HG02943 (cell line): Measurements from ENCODE around the gene P2RY8.
A peak's percentile ranks its signal among the peaks of the same experiment; 100 is the strongest.
"Not testable (repeated sequence)": the region's sequence is repeated elsewhere in the genome, so short reads cannot be mapped to it uniquely, and the experiment has no call there.

Experiments
- ATAC-seq: cut with Tn5 transposase; IDR thresholded peaks from one replicate; pipeline ENCODE4 v1.9.1; 2021; ENCODE audit warnings: mild to moderate bottlenecking, low read depth, moderate library complexity; ENCODE audit not compliant: unreplicated experiment

Gene P2RY8

DNA sequence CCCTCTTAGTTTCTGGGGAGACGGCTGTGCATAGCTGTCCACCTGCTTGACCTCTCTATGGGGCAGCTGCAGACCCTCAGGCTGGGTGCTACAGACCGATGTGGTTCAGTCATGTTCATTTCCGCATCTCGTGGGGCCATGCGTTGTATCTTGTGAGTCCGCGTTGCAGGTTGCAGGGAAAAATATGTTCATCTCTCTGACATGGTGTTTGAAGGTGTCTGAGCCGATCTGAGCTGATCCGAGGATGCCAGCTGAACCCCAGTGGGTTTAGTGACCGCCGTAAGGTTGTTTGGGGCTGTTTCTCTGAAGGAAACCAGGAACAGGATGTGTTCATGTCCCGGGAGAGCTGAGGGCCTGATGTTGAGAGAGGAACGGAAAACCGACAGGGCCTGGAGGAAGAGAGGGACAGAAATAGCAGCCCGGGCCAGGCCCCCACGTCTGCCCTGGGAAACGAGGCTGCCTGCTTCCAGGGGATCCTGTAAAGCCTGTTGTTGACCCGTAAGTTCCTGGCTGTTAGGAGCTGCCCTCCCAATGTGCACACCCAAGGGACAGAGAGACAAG lies 9.8 kb upstream of the P2RY8 start:
- no peak for ATAC-seq

DNA sequence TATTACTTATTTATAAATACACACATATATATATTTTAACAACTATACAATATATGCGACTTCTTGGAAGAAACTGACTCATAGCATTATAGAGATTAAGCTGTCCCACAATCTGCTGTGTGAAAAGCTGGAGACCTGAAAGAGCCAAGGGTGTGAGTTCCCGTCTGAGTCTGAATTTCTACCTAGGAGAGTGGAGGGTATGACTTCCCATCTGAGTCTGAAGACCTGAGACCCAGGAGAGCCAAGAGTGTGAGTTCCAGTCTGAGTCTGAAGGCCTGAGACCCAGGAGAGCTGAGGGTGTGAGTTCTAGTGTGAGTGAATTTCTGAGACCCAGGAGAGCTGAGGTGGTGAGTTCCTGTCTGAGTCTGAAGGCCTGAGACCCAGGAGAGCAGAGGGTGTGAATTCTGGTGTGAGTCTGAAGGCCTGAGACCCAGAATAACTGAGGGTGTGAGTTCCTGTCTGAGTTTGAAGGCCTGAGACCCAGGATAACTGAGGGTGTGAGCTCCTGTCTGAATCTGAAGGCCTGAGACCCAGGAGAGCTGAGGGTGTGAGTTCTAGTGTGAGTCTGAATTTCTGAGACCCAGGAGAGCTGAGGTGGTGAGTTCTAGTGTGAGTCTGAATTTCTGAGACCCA lies 8.9 kb upstream of the P2RY8 start:
- ATAC-seq = no peak

DNA sequence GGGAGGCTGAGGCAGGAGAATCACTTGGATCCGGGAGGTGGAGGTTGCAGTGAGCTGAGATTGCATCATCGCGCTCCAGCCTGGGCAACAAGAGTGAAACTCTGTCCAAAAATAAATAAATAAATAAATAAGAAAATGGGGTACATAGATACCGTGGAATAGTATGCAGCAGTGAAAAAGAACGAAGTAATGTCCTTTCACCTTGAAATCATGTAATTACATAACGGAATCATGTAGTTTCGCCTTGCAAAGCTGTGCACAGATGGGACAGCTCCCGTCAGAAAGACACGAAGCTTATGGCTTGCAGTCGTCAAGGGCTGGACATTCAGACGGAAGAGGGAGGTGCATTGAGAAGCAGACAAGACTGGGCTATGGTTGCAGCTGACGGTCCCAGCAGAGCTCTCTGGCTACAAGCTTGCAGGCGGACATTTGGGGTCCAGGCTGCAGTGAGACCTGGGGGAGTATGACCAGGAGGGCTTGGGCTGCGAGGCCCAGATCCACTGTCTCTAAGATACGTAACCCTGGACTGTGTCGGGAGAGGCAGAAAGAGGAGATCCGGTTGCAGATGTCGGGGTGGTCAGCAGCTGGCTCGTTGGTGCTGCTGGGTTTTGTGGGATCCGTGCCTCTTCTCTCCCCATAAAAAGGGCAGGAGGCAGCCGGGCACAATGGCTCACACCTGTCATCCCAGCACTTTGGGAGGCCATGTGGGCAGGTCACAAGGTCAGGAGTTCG lies 6.2 kb upstream of the P2RY8 start:
- no peak for ATAC-seq

DNA sequence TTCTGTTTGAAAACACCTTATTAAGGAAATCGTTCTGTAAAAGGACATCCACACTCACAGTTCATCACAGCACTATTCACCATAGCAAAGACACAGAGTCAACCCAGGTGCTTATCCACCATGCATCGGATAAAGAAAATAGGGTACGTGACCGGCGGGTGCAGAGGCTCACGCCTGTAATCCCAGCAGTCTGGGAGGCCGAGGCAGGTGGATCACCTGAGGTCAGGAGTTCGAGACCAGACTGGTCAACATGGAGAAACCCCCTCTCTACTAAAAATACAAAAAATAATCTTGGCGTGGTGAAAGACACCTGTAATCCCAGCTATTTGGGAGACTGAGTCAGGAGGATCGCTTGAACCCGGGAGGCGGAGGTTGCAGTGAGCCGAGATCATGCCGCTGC lies 2.2 kb upstream of the P2RY8 start:
- not testable (repeated sequence) for ATAC-seq

DNA sequence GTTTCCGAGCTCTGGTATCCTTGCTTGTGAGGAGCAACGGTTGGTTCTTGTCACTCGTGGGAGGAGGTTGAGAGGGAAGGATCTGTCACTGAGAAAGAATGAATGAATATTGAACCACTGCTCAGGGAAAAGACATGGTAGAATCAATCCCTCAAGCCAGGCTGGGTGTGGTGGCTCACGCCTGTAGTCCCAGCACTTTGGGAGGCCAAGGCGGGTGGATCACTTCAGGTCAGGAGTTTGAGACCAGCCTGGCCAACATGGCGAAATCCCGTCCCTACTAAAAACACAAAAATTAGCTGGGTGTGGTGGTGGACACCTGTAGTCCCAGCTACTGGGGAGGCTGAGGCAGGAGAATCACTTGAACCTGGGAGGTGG lies 718 bp upstream of the P2RY8 start:
- not testable (repeated sequence) for ATAC-seq

DNA sequence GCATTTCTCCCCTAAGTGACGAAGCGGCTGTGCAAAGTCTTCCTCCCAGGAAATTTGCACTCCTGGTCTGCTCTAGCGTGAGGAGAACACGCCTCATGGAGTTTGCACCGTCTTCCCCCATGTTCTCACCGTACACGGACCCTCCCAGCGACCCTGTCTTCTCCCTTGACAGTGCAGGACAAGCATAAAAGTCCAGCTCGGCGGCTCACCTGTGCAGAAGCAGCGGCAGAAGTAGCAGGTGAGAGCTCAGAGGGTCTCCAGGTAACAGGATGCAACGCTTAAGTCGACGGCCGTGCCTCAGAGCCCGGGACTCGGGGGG lies 314 bp downstream of the P2RY8 start:
- ATAC-seq = peak; percentile 14

DNA sequence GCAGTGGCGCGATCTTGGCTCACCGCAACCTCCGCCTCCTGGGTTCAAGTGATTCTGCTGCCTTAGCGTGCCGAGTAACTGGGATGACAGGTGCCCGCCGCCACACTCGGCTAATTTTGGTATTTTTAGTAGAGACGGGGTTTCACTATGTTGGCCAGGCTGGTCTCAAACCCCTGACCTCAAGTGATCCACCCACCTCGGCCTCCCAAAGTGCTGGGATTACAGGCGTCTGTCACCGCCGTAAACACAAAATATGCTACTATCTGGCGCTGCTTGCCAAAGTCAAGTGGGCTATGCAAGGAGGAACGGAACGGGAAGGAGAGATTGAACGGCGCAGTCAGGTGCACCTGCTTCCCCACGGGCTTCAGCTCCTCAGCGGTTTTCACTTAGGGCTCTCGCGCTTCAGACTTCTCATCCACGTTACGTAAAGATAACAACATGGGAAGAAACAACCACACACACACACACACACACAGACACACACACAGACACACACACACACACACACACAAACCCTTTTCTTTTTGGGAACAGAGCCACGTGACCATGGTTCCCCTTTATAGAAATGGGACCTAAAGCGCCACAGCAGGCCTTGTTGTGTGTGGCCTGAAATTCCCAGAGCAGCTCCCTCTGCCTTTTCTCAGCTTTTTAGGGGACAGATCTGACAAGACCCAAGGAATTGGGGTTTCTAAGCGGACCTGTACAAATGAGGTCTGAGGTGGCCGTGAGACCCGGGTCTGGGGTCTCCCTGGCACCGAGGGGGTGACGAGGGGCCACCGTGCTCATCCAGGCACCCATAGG lies 1.5 kb downstream of the P2RY8 start:
- no peak for ATAC-seq

DNA sequence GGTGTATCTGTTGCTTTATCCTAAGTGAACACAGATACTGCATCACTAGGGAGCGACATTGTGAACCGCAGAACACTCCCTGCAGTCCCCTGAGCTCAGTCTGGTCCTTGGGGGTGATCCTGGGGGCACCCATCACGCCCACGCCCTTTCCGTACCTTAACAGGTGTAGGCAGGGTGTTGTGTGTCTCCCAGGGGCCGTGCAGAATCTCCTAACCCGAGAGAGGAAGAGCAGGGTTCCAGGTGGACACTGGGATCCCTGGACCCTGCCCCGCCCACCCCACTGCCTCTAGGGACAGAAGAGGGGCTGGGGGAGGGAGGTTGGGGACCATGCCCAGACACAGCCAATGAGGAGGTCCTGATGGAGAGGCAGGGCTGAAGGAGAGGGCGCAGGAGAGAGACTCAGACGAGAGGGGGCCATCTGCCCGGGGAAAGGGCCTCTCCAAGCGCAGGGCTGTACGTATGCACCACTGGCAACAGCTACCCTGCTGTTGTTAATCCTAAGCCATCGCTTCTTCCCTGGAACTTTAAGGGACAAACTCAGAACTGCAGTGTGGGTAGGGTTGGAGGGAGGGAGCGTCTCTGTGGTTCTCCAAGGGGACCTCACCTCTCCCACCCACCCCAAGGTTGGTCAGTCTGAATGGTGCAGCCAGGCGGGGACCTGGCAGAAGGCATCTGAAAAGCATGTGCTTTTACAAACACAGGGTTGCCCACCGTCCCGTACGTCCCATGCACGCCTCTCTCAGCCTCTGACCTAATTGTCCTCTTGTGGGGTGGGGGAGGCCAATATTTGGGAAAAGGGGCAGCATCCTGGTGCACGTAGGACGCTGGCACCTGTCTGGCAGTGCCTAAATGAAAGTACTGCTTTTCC lies 2.5 kb downstream of the P2RY8 start:
- no peak for ATAC-seq

DNA sequence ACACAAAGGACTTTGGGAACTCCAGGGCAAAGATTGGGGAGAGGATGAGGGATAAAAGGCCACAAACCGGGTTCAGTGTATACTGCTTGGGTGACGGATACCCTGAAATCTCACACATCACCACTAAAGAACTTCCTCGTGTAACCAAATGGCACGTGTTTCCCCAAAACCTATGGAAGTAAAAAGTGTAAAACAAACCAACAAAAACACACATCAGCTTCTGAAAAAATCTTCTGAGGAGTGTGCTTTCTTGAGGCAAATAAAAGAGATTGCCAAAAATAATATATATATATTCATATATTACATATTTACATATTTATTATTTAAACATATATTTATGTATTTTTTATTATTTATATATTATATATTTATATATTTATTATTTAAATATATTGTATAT lies 3.9 kb downstream of the P2RY8 start:
- no peak for ATAC-seq

DNA sequence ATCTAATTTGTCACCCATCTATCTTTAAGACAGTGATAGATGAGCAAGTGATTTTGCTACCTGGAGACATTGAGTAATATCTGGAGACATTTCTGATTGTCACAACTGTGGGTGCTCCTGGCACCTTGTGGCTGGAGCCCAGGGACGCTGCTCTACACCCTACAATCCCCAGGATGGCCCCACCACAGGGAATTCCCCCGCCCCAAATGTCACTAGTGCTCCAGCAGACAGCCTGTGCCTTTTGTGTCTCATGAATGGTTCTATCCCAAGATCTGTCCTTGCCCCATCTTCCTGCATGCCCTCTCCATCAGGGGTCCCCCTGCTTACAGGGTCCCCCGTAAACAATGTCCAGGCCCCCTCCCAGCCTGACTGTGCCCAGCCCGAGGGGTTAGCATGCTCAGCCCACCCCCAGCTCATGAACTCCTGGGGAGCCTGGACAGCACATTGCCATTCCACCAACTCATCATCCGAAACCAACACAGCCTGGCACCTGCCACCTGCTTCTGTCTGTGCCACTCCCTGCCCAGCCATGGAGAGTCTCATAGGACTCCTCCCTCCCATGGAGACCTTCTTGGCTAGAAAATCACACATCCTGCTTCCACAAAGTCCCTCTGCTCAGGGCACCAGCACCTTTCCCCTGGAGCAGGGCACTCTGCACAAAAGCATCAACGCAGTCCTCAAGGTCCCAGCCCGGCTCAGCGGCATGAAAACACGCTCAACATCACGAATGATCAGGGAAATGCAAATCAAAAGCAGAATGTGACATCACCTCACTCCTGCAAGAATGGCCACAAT lies 5.7 kb downstream of the P2RY8 start:
- no peak for ATAC-seq

DNA sequence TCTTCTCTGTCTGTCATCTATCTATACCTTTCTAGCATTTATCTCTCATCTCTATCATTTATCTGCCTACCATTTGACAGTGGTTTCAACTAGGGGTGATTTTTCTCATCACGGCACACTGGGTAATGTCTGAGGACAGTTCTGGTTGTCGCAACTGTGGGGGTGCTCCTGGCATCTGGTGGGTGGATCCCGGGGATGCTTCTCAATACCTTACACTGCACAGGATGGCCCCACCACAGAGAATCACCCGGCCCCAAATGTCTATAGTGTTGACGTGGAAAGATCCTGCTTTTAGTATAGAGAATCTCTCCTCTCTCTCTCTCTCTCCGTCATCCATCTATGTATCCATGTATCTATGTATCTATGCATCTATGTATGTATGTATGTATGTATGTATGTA lies 7.2 kb downstream of the P2RY8 start:
- ATAC-seq = no peak

DNA sequence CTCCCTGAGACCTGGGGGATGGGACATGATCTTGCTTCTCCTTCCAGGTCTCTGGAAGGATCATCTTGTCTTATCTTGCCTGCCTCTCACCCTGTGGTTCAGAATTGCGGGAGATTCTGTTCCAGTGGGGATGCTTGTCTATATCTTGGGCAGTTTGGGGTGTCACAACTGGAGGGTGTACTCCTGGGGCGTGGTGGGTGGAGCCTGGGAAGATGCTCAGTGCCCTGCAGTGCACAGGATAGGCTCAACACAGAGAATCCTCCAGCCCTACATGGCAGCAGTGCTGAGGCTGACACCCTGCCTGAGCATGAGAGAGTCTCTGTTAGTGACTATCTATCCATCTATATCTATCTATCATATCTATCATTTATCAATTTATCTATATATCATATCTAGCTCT lies 7.7 kb downstream of the P2RY8 start:
- ATAC-seq = no peak

DNA sequence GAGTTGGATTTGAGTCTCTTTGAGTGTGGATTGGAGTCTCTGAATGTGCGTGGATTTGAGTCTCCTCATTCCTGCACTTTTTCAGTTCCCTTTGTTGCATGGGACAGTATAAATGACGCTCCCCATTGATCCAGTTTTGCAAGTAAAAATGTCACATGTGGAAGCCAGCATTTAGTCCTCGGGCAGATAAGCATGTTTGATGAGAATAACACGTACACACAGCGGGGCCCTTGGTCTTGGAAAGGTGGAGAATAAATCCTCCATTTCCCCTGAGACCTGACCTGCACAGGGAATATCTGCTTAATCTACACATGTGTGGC lies 8.1 kb downstream of the P2RY8 start:
- ATAC-seq = no peak

DNA sequence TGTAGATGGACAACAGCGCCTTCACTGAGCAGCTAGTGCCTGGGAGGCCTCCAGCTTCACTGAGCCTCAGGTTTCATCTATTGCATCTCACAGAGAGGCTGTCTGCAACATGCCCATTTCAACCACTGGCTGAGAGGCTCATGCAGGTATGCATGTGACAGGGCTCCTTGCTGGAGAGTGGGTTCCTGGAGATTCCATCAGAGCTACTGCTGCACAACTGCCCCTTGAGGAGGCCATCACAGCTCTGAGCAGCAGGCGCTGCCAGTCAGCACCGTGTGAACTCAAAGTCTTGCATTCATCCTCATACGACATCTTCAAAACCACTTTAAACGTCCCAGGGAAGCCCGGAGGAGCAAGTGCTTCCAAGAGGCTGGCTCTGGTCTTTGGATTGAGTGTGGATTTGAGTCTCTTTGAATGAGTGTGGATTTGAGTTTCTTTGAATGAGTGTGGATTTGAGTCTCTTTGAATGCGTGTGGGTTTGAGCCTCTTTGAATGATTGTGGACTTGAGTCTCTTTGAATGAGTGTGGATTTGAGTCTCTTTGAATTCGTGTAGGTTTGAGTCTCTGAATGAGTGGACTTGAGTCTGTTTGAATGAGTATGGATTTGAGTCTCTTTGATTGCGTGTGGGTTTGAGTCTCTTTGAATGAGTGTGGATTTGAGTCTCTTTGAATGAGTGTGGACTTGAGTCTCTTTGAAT lies 8.7 kb downstream of the P2RY8 start:
- ATAC-seq = no peak

DNA sequence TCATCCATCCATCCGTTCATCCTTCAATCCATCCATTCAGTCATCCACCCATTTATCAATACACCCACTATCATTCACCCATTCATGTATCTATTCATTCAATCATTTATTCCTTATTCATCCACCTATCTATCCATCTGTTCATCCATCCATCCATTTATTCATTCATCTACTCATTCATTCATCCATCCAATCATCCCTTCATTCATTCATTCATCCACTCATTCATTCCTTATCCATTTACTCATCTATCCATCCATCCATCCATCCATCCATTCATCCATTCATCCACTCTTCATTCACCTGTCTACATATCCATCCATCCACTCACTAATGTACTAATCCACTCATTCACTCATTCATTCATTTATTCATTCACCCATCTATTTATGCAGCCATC lies 9.5 kb downstream of the P2RY8 start:
- ATAC-seq = no peak

DNA sequence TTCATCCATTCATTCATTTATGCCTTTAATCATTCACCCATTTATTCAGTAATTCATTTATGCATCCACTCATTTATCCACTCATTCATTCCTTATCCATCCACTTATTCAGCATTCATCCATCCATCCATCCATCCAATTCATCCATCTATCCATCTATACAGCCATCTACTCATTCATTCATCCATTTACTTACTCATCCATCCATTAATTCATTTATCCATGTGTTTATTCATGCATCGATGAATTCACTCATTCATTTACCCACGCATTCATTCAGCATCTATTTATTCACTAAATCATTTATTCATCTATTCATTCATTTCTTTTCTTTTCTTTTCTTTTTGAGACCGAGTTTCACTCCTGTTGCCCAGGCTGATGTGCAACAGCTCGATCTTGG lies 10.4 kb downstream of the P2RY8 start:
- no peak for ATAC-seq

DNA sequence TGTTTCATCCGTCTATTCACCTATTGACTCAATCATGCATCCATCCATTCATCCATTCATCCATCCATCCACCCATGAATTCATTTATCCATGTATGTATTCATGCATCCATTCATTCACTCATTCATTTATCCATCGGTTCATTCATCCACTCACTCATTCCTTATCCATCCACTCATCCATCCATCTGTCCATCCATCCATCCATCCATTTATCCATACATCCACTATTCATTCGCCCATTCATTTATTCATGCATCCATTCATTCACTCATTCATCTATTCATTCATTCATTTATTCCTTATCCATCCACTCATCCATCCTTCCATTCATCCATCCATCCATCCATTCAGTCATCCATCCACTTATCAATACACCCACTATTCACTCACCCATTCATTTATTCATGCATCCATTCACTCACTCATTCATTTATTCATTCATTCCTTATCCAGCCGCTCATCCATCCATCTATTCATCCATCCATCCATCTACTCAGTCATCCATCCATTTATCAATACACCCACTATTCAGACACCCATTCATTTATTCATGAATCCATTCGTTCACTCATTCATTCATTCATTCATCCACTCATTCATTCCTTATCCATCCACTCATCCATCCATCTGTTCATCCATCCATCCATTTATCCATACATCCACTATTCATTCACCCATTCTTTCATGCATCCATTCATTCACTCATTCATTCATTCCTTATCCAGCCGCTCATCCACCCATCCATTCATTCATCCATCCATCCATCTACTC lies 11.2 kb downstream of the P2RY8 start:
- ATAC-seq = no peak

DNA sequence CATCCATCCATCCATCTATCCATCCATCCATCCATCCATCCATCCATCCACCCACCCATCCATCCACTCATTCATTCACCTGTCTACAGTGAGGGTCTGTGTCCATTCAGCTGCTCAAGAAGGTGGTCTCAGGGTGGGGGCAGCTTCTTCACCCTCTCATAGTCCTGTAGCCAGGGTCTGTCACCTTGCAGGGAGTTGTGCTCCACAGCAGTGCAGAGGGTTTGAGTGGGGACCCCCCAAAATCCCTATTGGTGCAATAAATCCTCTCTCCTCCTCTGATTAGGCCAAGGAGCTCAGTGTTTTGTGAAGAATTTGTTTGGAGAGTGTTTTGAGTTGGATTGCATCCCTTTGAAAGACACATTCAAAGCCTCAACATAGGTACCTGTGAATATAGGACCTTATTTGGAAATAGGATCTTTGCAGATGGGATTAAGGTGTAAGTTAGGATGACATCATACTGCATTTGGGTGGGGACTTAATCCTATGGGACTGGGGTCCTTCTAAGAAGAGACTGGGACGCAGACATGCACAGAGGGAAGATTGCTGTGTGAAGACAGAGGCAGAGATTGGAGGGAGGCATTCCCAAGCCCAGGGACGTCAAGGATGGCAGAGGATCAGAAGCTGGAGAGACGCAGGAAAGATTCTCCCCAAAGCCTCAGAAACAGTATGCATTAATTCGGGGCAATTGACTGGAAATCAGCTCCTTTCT lies 12.0 kb downstream of the P2RY8 start:
- no peak for ATAC-seq
